GM12878 (cell line): ENCODE results near the gene CDK5R1. TPM values are rescaled to one million over a fixed set of nuclear protein-coding genes. Genes with fewer than 3 reads are reported as not detected.

ENCODE experiments used
- ATAC-seq: fragments of 200-7000 bp; cut with Tn5 transposase; 3 replicates; pipeline ENCODE4 v1.9.1; 2020; ENCODE audit warnings: mild to moderate bottlenecking, moderate library complexity
- BruUV-seq: library from RNA; stranded (reverse); fragments of 400-500 nt; replicated peaks from 2 replicates; lab custom pipeline; 2021; lab: Mats Ljungman, UMichigan
- CTCF ChIA-PET: fragments of 300-600 bp; sonication (Branson Sonifier 250); formaldehyde crosslinking; extraction: SDS; loops from one replicate; lab custom pipeline; 2021; ENCODE audit warnings: inconsistent platforms; lab: Yijun Ruan, JAX
- POLR2A ChIA-PET: fragments of 350-600 bp; formaldehyde crosslinking; extraction: SDS; loops from one replicate; lab custom pipeline; 2021; ENCODE audit warnings: inconsistent platforms; lab: Charles Lee
- RAD21 ChIA-PET: fragments of 300-600 bp; sonication (Branson Sonifier 250); formaldehyde crosslinking; loops from one replicate; lab custom pipeline; 2023; ENCODE audit warnings: antibody characterized with exemption; ENCODE audit not compliant: unreplicated experiment; lab: Charles Lee
- SMC1A ChIA-PET: fragments of 300-600 bp; sonication (Branson Sonifier 250); formaldehyde crosslinking; loops from one replicate; lab custom pipeline; 2023; ENCODE audit not compliant: unreplicated experiment, uncharacterized antibody; lab: Charles Lee
- DNase-seq: peaks from one replicate; pipeline ENCODE4 v3.0.0-alpha.2; 2011; ENCODE audit warnings: low read depth, low spot score
- FAIRE-seq: peaks from 3 replicates; lab custom pipeline; 2011; peaks lifted over from hg19 to GRCh38; lab: Jason Lieb, UNC
- H2AFZ ChIP-seq: 2 replicates; pipeline ENCODE4 v1.6.0; 2011; ENCODE audit warnings: low read depth, low read length, control low read depth; ENCODE audit not compliant: control insufficient read depth
- H3K27ac ChIP-seq: 2 replicates; pipeline ENCODE4 v1.5.1; 2011; ENCODE audit warnings: control low read depth; ENCODE audit not compliant: control insufficient read depth, insufficient read depth
- H3K27me3 ChIP-seq, 2 experiments: replicated peaks in 1 of 2; 2 replicates each; pipeline versions ENCODE4 v1.6.0 to v1.6.1; 2011; ENCODE audit warnings: low read length in 1 of 2; ENCODE audit not compliant: control insufficient read depth in 2 of 2, insufficient read depth in 2 of 2
- H3K36me3 ChIP-seq, 2 experiments: 2 replicates each; pipeline ENCODE4 v1.5.1; 2011; ENCODE audit warnings: low read length in 1 of 2; ENCODE audit not compliant: control insufficient read depth in 2 of 2, insufficient read depth in 2 of 2
- H3K4me1 ChIP-seq: 2 replicates; pipeline ENCODE4 v1.6.1; 2011; ENCODE audit warnings: mild to moderate bottlenecking, low read length, moderate library complexity, mixed read lengths; ENCODE audit not compliant: control insufficient read depth, insufficient read depth
- H3K4me2 ChIP-seq: 2 replicates; pipeline ENCODE4 v1.6.0; 2011; ENCODE audit warnings: control low read depth; ENCODE audit not compliant: control insufficient read depth, insufficient read depth
- H3K4me3 ChIP-seq: fragments of 200-600 bp; sonication (generic); 2 replicates; pipeline ENCODE4 v1.5.1; 2016
- H3K79me2 ChIP-seq: 2 replicates; pipeline ENCODE4 v1.6.0; 2011; ENCODE audit warnings: low read length; ENCODE audit not compliant: control insufficient read depth, insufficient read depth
- H3K9ac ChIP-seq: 2 replicates; pipeline ENCODE4 v1.8.0; 2011; ENCODE audit warnings: low read length, control low read depth, mixed read lengths; ENCODE audit not compliant: control insufficient read depth, insufficient read depth
- H3K9me3 ChIP-seq: replicated peaks from 3 replicates; pipeline ENCODE4 v1.5.1; 2011; ENCODE audit warnings: mild to moderate bottlenecking, low read length; ENCODE audit not compliant: control insufficient read depth, insufficient read depth
- H4K20me1 ChIP-seq: 2 replicates; pipeline ENCODE4 v1.6.0; 2011; ENCODE audit not compliant: control insufficient read depth, insufficient read depth
- CBFB ChIP-seq: IDR thresholded peaks from 2 replicates; pipeline ENCODE4 v1.6.1; 2016; ENCODE audit warnings: antibody characterized with exemption, low read depth
- IRF3 ChIP-seq: fragments of 450-650 bp; IDR thresholded peaks from 2 replicates; pipeline ENCODE4 v1.6.1; 2014; ENCODE audit warnings: mild to moderate bottlenecking
- PAX8 ChIP-seq: fragments of 450-650 bp; IDR thresholded peaks from 2 replicates; pipeline ENCODE4 v1.6.1; 2017; ENCODE audit warnings: mild to moderate bottlenecking, moderate library complexity
- SUPT20H ChIP-seq: IDR thresholded peaks from 2 replicates; pipeline ENCODE4 v1.6.1; 2011; ENCODE audit warnings: low read depth, mild to moderate bottlenecking, low read length, moderate library complexity, borderline replicate concordance; ENCODE audit not compliant: control insufficient read depth
- TARDBP ChIP-seq: IDR thresholded peaks from 2 replicates; pipeline ENCODE4 v1.6.1; 2016; ENCODE audit warnings: borderline replicate concordance
- TCF3 ChIP-seq: IDR thresholded peaks from 2 replicates; pipeline ENCODE4 v1.6.1; 2012; ENCODE audit warnings: low read depth, mild to moderate bottlenecking, low read length, borderline replicate concordance; ENCODE audit not compliant: insufficient read depth
- ZBTB11 ChIP-seq: fragments of 450-650 bp; formaldehyde crosslinking; IDR thresholded peaks from 2 replicates; pipeline ENCODE4 v1.5.0; 2022; ENCODE audit warnings: mild to moderate bottlenecking, missing genetic modification characterization
- ZNF274 ChIP-seq: IDR thresholded peaks from one replicate; pipeline ENCODE4 v1.8.0; 2011; ENCODE audit not compliant: insufficient read length, insufficient read depth
- ZNF384 ChIP-seq: IDR thresholded peaks from 2 replicates; pipeline ENCODE4 v1.6.1; 2012; ENCODE audit warnings: low read depth, mild to moderate bottlenecking, low read length, improper control_type of control experiment, borderline replicate concordance
- WGBS: methylation state at CpG from one replicate; pipeline ENCODE4 v1.1.6; 2016; ENCODE audit warnings: low lambda C conversion rate; ENCODE audit not compliant: insufficient replicate concordance, insufficient coverage; ENCODE audit errors: missing lambda C conversion rate; 5-methylcytosine and 5-hydroxymethylcytosine counted together
- in situ Hi-C: fragments of 300-500 bp; cut with MboI; formaldehyde crosslinking; loops from 9 replicates; pipeline ENCODE4 v1.14.3; 2018; ENCODE audit warnings: mixed read lengths
- intact Hi-C: fragments of 100-400 bp; cut with micrococcal nuclease; formaldehyde crosslinking; loops from one replicate; pipeline ENCODE4 v1.14.2; 2022; ENCODE audit not compliant: unreplicated experiment
- polyA plus RNA-seq, 11 experiments: library from polyadenylated mRNA; depleted of rRNA in 4 of 11; unstranded in 6 of 11; stranded (reverse) in 5 of 11; fragments of >200 nt; fragmentation: Nextera tagmentation in 4 of 11; fragmentation: Illumina TruSeq in 1 of 11; extraction: Ambion mirVana in 4 of 11; extraction: Trizol in 1 of 11; gene quantifications; 1 replicate in 1 of 11; 2 replicates in 10 of 11; pipeline versions ENCODE4 v1.2.1 to v1.2.3, GENCODE V29; 2011 to 2016; ENCODE audit warnings: inconsistent platforms in 2 of 11, missing spikeins in 2 of 11, low read depth in 1 of 11
- total RNA-seq, 4 experiments: library from RNA; depleted of rRNA in 3 of 4; stranded (reverse); fragments of >200 nt in 3 of 4; fragmentation: Illumina TruSeq in 1 of 4; extraction: Trizol in 1 of 4; gene quantifications; 2 replicates each; pipeline versions ENCODE4 v1.2.1 to v1.2.3, GENCODE V29; 2013 to 2021
- TF ChIP-seq, protein P1 (sequence below): fragments of 450-650 bp; IDR thresholded peaks from 2 replicates; pipeline ENCODE4 v1.6.1; 2017; ENCODE audit warnings: mild to moderate bottlenecking, moderate library complexity

Gene CDK5R1
- total and polyA plus RNA-seq, 10 of the 15 experiments (the other 5 are each of a cell fraction or from before 2014, with no cell fraction given): 1.1 to 28.3 (median 12.2) TPM

DNA sequence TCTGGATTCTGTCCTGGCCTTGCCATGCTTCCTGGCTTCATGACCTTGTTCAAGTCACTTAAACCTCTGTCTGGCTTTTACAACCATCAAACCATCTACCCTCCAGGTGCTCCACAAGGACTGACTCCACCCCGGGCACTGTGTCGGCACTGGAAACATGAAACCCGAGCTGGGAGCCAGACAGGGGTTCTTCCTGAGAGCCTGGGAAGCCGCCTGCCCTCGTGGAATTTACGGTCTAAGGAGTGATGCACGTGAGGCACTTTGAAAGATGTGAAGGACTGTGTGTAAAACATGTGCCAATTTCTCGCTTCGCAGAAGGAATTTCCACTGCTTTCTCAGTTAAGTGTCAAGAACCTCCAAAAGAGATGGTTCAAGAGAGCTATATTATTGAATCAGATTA lies 11.6 kb downstream of the CDK5R1 start (continued):
- TF ChIP-seq, protein P1, sequence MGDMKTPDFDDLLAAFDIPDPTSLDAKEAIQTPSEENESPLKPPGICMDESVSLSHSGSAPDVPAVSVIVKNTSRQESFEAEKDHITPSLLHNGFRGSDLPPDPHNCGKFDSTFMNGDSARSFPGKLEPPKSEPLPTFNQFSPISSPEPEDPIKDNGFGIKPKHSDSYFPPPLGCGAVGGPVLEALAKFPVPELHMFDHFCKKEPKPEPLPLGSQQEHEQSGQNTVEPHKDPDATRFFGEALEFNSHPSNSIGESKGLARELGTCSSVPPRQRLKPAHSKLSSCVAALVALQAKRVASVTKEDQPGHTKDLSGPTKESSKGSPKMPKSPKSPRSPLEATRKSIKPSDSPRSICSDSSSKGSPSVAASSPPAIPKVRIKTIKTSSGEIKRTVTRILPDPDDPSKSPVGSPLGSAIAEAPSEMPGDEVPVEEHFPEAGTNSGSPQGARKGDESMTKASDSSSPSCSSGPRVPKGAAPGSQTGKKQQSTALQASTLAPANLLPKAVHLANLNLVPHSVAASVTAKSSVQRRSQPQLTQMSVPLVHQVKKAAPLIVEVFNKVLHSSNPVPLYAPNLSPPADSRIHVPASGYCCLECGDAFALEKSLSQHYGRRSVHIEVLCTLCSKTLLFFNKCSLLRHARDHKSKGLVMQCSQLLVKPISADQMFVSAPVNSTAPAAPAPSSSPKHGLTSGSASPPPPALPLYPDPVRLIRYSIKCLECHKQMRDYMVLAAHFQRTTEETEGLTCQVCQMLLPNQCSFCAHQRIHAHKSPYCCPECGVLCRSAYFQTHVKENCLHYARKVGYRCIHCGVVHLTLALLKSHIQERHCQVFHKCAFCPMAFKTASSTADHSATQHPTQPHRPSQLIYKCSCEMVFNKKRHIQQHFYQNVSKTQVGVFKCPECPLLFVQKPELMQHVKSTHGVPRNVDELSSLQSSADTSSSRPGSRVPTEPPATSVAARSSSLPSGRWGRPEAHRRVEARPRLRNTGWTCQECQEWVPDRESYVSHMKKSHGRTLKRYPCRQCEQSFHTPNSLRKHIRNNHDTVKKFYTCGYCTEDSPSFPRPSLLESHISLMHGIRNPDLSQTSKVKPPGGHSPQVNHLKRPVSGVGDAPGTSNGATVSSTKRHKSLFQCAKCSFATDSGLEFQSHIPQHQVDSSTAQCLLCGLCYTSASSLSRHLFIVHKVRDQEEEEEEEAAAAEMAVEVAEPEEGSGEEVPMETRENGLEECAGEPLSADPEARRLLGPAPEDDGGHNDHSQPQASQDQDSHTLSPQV: no peak
- TF ChIP-seq TARDBP (no peak), ZNF274 (no peak)

GRCh38 chr17:32502013-32502412 lies 15.2 kb downstream of the CDK5R1 start:
- DNase-seq (no peak), FAIRE-seq (no peak), ATAC-seq (no peak)
- CTCF ChIA-PET: interaction anchor here (2.3 kb wide), 1 partner anchor 11 kb away, joined by 12 read pairs; no protein-coding TSS in a partner anchor
- POLR2A ChIA-PET: interaction anchor here (1.6 to 2.8 kb wide), 2 partner anchors 10 to 15 kb away, joined by 4 to 8 read pairs; no protein-coding TSS in a partner anchor
- TF ChIP-seq TCF3 (no peak), ZNF384 (no peak), IRF3 (no peak), SUPT20H (no peak), PAX8 (no peak), ZBTB11 (CRISPR knock-in tag) (no peak), CBFB (no peak)
- Histone ChIP-seq H3K36me3 (no peaks in the 10 kb centered on the region; a peak in 1 of 4 replicates), H3K79me2 (no peaks in the 10 kb centered on the region), H3K9ac (no peak overlapping the region), H3K27ac (no peak overlapping the region), H3K4me3 (no peak overlapping the region), H3K9me3 (no peaks in the 10 kb centered on the region), H3K4me1 (peaks cover 27% of the 10 kb centered on the region), H3K27me3 (no peaks in the 10 kb centered on the region), H3K4me2 (no peak overlapping the region), H2AFZ (no peak overlapping the region), H4K20me1 (no peaks in the 10 kb centered on the region)
- RAD21 ChIA-PET: interaction anchor here (1.2 kb wide), 1 partner anchor 57 kb away, joined by 3 read pairs; no protein-coding TSS in a partner anchor
- BruUV-seq: no TSS peak
- intact Hi-C loops: no loop called here
- SMC1A ChIA-PET: interaction anchor here (1.0 to 2.4 kb wide), 2 partner anchors 11 to 101 kb away, joined by 3 to 15 read pairs; no protein-coding TSS in a partner anchor
- in situ Hi-C loops: no loop called here
- WGBS: 96% methylated on average over 3 of the region's 3 CpGs
